Measurements from ENCODE around the gene RAMP3.
A peak's percentile ranks its signal among the peaks of the same experiment; 100 is the strongest.
"Not testable (repeated sequence)": the region's sequence is repeated elsewhere in the genome, so short reads cannot be mapped to it uniquely, and the experiment has no call there.

Gene RAMP3

GRCh38 chr7:45157653-45158401, at the start of gene RAMP3:
TSS of gene RAMP3 (plus strand) at chr7:45157791. CDS start at chr7:45157829, 38 bp downstream.
- no peak for DNase-seq (ENCODE audit: low read depth, low spot score)

DNA sequence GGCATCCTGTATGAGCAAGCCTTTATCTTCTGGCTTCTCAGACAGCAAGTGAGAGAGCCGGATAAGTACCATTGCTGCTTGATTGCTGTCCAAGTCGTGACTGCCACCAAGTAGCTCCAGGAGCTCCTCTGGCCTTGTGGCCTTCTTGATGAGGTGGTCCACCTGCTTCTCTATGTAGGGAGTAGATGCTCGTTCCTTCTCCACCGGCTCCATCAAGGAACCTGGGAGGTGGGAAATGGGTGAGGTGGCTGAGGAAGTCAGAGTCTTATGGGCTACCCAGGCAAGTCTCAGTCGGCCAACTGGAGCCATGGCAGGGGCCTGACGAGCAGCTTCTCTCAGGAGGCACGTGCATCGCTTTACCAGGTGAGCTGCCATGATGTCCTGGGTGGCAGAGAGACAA, 48.7 kb upstream of the RAMP3 start:
- DNase-seq (ENCODE audit: low read depth, low spot score), result no peak

DNA sequence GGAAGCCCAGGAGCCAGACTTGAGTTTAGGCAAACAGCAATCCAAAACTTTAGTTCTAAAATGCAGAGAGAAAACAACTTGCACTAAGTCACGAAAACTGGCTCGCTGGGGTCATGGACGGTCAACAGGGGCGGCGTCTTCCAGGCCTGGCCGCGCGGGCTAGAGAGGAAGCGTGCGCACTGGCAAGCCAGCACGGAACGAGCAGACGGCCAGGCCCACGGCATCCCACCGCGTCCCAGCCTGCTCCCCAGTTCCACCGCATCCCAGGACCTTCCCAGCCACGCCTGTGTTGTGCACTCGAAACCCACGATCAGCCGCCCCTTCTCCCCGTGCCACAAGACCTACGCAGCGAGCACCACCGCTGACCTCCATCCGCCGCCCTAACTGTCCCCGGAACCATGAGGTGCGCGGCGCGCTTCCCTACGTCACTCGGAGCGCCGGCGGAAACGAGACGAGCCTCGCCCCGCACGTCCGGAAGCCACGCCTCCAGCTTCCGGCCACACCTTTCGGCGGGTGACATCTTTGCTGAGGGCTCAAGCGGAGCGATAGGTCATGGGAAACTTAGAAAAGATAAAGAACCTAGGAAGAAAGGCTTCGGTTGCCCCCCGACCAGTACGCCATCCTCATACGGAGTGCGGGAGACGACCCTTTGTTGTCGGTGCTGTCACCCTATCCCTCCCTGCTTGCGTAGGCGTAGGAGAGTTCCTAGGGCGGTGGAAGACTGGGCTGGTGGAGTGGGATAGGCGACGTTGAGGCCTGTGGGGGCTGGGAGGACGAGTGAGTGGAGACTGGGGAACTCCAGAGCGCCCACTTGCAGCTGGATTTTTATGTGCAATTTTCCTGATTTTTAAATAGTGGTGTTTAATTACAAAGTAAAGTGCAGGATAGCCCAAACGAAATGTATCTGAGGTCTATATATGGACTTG, 46.0 kb upstream of the RAMP3 start, which contains the start of gene TBRG4:
Gene TBRG4, minus strand, starts transcription at position 400 of the 926 bp plus-strand sequence. CDS start 2,460 bp downstream, outside the sequence.
- DNase-seq (ENCODE audit: low read depth, low spot score), result peak; percentile 83

- DNase-seq (ENCODE audit: low read depth, low spot score), result no peak
Measured at GRCh38 chr7:45112648-45113047, 44.9 kb upstream of the RAMP3 start.

- DNase-seq (ENCODE audit: low read depth, low spot score), result not testable (repeated sequence)
Measured at GRCh38 chr7:45114257-45114656, 43.3 kb upstream of the RAMP3 start.

- no peak for DNase-seq (ENCODE audit: low read depth, low spot score)
Measured at GRCh38 chr7:45114926-45115325, 42.7 kb upstream of the RAMP3 start.

DNA sequence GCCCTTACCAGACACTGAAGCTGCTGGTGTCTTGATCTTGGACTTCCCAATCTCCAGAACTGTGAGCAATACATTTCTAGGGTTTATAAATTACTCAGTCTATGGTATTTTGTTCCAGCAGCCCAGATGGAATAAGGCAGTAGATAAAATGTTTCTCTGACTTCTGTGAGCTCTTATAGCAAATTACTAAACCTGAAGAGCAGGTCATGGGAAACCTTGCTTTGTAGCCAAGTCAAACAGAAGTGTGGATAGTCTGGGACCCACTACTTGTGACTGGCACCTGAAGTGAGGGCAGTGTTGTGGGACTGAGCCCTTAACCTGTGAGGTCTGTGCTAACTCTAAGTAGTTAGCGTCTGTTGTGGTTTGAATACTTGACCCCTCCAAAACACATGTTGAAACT, 41.5 kb upstream of the RAMP3 start:
- DNase-seq (ENCODE audit: low read depth, low spot score), result no peak

- DNase-seq (ENCODE audit: low read depth, low spot score), result no peak
Measured at GRCh38 chr7:45117582-45117981, 40.0 kb upstream of the RAMP3 start.

- DNase-seq (ENCODE audit: low read depth, low spot score), result no peak
Measured at GRCh38 chr7:45118292-45118691, 39.3 kb upstream of the RAMP3 start.

DNA sequence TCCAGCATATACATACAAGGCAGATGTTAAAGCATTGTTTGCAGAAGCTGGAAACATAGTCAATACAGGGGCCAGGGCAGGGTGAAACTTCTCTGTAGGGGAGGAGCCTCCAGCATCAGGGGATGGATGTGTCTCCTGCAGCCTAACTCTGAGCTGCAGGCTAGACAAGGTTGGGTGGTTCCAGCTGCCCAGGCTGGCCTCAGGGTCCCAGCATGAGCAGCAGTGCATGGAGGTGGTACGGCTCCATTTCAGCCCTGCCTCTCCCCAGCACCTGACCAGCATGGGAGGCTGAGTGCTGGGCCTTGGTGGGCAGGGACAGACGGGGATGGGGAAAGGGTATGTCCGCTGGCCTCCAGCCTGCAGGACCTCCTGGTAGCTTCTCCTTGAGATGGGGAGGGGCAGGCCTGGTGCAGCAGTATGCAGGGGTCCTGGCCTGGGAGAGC, 38.7 kb upstream of the RAMP3 start:
- DNase-seq (ENCODE audit: low read depth, low spot score), result no peak

- no peak for DNase-seq (ENCODE audit: low read depth, low spot score)
Measured at GRCh38 chr7:45119550-45119949, 38.0 kb upstream of the RAMP3 start.

GRCh38 chr7:45122975-45123860, 34.4 kb upstream of the RAMP3 start:
- no peak for DNase-seq (ENCODE audit: low read depth, low spot score)

DNA sequence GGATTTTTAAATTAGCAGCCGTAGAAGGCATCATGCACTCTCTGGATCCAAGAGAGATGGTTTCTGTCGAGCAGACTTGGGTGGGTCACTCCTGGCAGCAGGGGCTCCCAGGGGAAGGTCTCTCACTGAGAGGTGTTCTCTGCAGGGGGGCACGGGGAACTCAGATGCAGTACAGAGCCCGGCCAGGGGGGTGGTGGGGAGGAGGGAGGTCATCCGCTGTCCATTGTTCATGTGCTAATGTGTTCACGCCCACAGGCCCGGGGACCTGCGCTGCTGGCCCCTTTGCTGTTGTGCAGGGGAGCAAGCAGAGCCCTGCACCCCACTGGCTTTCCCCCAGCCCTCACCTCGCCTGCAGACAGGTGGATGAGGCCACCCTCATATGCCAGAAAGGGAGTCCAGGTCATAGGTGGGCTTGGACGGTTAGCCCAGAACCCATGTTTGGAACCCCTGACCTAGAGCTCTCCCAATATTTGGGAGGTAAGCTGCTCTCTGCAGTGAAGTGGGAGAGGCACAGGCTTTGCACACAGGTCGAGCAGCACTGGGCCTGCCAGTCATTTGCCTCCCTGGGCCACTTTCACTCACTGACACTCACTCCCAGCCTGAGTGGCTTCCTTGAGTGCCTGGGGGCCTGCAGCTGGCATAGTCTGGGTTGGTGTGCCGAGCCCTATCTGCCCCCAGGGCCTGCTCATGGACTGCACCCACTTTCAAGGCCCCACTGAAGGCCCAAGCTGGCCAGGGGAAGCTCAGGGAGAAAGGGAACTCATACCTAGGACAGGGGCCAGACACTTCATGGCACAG, 33.5 kb upstream of the RAMP3 start:
- no peak for DNase-seq (ENCODE audit: low read depth, low spot score)

DNA sequence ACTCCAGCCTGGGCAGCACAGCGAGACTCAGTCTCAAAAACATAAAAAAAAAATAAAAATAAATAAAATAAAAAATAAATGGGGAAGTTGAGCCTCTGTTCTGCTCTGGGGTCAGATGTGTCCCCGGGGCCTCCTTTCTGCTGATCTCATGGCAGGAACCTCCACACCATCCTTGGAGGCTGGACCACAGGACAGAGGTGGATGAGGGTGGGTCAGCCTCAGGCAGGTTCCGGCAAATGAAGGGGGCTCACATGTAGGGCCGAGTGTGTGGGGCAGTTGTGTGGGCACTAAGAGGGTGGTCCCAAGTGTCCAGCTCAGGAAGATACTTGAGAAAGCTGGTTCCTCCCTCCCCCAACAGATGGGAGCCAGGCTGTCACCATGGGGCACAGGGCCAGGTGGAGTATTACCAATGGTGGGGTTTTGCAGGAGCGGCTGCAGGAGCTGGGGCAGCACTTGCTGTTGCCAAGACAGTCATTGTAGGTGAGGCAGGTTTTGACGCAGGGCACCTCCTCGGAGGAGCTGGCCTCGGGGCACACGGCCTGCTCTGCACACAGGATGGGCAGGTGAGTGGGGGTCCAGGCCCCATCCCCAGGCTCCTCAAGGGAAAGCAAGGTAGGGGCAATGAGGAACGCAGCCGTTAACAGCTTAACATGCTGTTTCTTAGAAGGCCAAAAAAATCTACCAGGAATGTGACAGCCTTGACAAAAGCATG, 32.2 kb upstream of the RAMP3 start:
- DNase-seq (ENCODE audit: low read depth, low spot score), result no peak

DNA sequence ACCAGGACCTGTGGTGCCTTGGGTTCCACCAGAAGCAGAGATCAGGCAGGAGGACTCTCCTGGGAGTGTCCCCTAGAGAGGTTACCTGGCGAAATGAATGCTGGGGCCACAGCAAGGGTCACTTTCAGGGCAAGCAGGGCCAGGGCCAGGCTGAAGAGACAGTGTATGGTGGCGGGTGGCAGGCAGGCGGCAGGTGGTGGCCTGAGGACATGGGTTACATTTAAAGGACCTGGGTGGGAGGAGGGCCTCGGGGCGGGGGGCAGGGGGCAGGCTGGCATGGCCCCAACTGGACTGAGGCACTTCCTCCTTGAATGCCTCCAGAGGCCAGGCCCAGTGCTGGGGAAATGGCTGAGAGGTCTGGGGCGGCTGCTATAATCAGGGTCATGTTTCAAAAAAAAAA, 31.4 kb upstream of the RAMP3 start:
- DNase-seq (ENCODE audit: low read depth, low spot score), result no peak

GRCh38 chr7:45126920-45127319, 30.7 kb upstream of the RAMP3 start:
- DNase-seq (ENCODE audit: low read depth, low spot score), result no peak

GRCh38 chr7:45129181-45129800, 28.3 kb upstream of the RAMP3 start:
- no peak for DNase-seq (ENCODE audit: low read depth, low spot score)

GRCh38 chr7:45129906-45130305, 27.7 kb upstream of the RAMP3 start:
- no peak for DNase-seq (ENCODE audit: low read depth, low spot score)

GRCh38 chr7:45130910-45131309, 26.7 kb upstream of the RAMP3 start:
- DNase-seq (ENCODE audit: low read depth, low spot score), result no peak

DNA sequence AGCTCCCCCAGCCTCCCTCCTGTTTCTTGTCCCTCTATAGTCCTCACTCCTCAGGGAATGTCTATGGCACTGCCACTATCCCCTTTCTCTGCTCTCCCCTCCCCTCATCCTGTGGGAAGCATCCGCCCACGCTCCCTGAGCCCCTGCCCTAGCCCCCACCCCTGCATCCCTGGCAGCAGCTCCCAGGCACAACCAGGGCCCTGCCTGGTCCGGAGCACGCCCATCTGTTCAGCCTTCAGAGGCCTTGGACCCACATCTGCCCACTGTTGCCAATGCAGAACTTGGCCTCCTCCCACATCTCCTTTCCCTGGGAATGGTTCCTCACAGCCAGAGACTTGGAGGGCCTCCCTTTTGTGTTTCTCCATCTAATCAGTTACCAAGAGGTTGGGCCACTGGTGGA, 25.7 kb upstream of the RAMP3 start:
- no peak for DNase-seq (ENCODE audit: low read depth, low spot score)

Data from brain pericyte (primary cell).